ENCODE results near the gene IFI44. TPM values are rescaled to one million over a fixed set of nuclear protein-coding genes. Genes with fewer than 3 reads are reported as not detected.

The IFI44 gene
- total and polyA plus RNA-seq, 2 of the 8 experiments (the other 6 are each of a cell fraction or from before 2014, with no cell fraction given): not detected

DNA sequence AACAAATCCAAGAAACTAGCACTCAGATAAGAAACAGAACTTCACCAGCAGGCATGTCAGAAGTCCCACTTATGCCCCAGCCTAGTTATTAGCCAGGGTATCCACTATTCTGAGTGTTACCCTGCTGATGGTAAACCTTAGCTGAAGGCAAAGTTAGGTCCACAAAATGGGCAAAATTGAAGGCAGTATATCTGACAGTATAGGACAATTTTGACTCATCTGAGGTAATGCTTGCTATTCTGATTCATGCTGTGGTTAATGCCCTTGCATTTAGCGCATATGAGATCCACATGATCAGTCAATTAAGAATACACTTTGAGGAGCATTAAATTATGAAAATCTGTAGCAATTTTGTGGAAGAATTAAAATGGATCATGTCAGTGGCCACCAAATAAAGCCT lies 15.1 kb downstream of the IFI44 start:
- Histone ChIP-seq H3K23ac (ENCODE audit: insufficient read length) (no peak overlapping the region), H3K14ac (ENCODE audit: insufficient read length) (no peak overlapping the region), H2BK12ac (ENCODE audit: low read depth, low read length) (no peak overlapping the region), H2BK20ac (ENCODE audit: low read length) (no peak overlapping the region), H3K79me1 (ENCODE audit: low read depth, low read length) (no peaks in the 10 kb centered on the region), H3K9ac (replicated peaks in 1 of 4; ENCODE audit: extremely low read depth in 1 of 4, low read depth in 3 of 4, low read length in 3 of 4) (no peak overlapping the region), H2BK15ac (ENCODE audit: low read length) (no peak overlapping the region), H4K91ac (replicated peaks; ENCODE audit: insufficient read length, low read length) (no peak overlapping the region), H2BK5ac (ENCODE audit: low read depth, low read length) (no peak overlapping the region), H2AK5ac (ENCODE audit: low read depth, low read length) (no peak overlapping the region), H4K8ac (ENCODE audit: extremely low read depth, insufficient read depth, low read length) (no peak overlapping the region), H3K56ac (replicated peaks; ENCODE audit: insufficient read length, low read depth, low read length) (no peak overlapping the region), H3K23me2 (ENCODE audit: low read depth, low read length) (no peaks in the 10 kb centered on the region), H3K27me3 (replicated peaks in 1 of 4; ENCODE audit: control insufficient read depth in 3 of 4, extremely low read depth in 1 of 4, insufficient read depth in 3 of 4, low read length in 3 of 4) (no peaks in the 10 kb centered on the region; a peak in 1 of 7 replicates), H3K27ac (ENCODE audit: low read depth, low read length) (no peak overlapping the region), H3K4me3 (ENCODE audit: extremely low read depth in 1 of 4, insufficient read depth in 2 of 4, low read depth in 3 of 4, low read length in 4 of 4) (no peak overlapping the region), H4K20me1 (replicated peaks in 1 of 2; ENCODE audit: control insufficient read depth in 1 of 2, insufficient read depth in 2 of 2, low read length in 2 of 2) (no peaks in the 10 kb centered on the region), H2AFZ (ENCODE audit: low read length) (no peak overlapping the region), H3K79me2 (ENCODE audit: control insufficient read depth in 1 of 2, insufficient read depth in 2 of 2, low read length in 2 of 2) (no peaks in the 10 kb centered on the region), H4K5ac (ENCODE audit: insufficient read length, low read depth, low read length) (no peak overlapping the region), H3K4me1 (replicated peaks in 1 of 4; ENCODE audit: control insufficient read depth in 3 of 4, insufficient read depth in 4 of 4, low read length in 3 of 4) (no peaks in the 10 kb centered on the region), H3K9me3 (ENCODE audit: insufficient read depth in 2 of 2, low read depth in 1 of 2, low read length in 1 of 2) (no peaks in the 10 kb centered on the region), H3K4me2 (ENCODE audit: insufficient read depth in 1 of 2, low read depth in 2 of 2, low read length in 2 of 2) (no peak overlapping the region), H3K18ac (ENCODE audit: extremely low read depth, low read length) (no peak overlapping the region), H2BK120ac (replicated peaks; ENCODE audit: low read depth, low read length) (no peak overlapping the region), H3K36me3 (ENCODE audit: control insufficient read depth in 2 of 4, insufficient read depth in 4 of 4, low read length in 3 of 4) (no peaks in the 10 kb centered on the region), H3K4ac (replicated peaks; ENCODE audit: insufficient read length, low read depth, low read length) (no peak overlapping the region)
- CTCF ChIA-PET (ENCODE audit: partially characterized antibody): interaction anchor here (1.8 to 2.6 kb wide), 2 partner anchors 9 to 48 kb away, joined by 6 to 11 read pairs; no protein-coding TSS in a partner anchor
- whole genome bisulfite sequencing, 2 experiments (ENCODE audit: extremely low coverage in 1 of 2, insufficient coverage in 1 of 2, insufficient read length in 1 of 2, insufficient replicate concordance in 2 of 2, low coverage in 1 of 2, low lambda C conversion rate in 2 of 2, missing lambda C conversion rate in 1 of 2): 92% methylated on average over 1 of the region's 1 CpG; no CpG with 5 or more reads in 1 of the 2 experiments
- TF ChIP-seq, protein P1, sequence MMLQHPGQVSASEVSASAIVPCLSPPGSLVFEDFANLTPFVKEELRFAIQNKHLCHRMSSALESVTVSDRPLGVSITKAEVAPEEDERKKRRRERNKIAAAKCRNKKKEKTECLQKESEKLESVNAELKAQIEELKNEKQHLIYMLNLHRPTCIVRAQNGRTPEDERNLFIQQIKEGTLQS (IDR thresholded peaks at IDR 0.05; ENCODE audit: insufficient read depth, low read depth, low read length): no peak
- TF ChIP-seq RXRA (IDR thresholded peaks at IDR 0.05; ENCODE audit: insufficient read depth, low read depth, low read length) (no peak), EGR1 (IDR thresholded peaks at IDR 0.05; ENCODE audit: borderline replicate concordance, low read depth, low read length) (no peak), BACH1 (IDR thresholded peaks at IDR 0.05; ENCODE audit: low read length) (no peak), TEAD4 (IDR thresholded peaks at IDR 0.05; ENCODE audit: low read depth, low read length) (no peak), CHD1 (IDR thresholded peaks at IDR 0.05; ENCODE audit: low read depth, low read length) (no peak), TCF12 (IDR thresholded peaks at IDR 0.05; ENCODE audit: low read depth, low read length) (no peak), JUND (IDR thresholded peaks at IDR 0.05; ENCODE audit: low read length) (no peak), FOSL1 (IDR thresholded peaks at IDR 0.05; ENCODE audit: insufficient read depth, low read depth, low read length) (no peak), KDM4A (IDR thresholded peaks at IDR 0.05; ENCODE audit: low read depth, low read length, severe bottlenecking) (no peak), BCL11A (IDR thresholded peaks at IDR 0.05; ENCODE audit: low read depth in 2 of 2, low read length in 2 of 2) (no peak), EZH2 (IDR thresholded peaks at IDR 0.05; ENCODE audit: low read depth, low read length, severe bottlenecking) (no peak), BRCA1 (IDR thresholded peaks at IDR 0.05; ENCODE audit: low read depth, low read length) (no peak)
- TF ChIP-seq, protein P2, sequence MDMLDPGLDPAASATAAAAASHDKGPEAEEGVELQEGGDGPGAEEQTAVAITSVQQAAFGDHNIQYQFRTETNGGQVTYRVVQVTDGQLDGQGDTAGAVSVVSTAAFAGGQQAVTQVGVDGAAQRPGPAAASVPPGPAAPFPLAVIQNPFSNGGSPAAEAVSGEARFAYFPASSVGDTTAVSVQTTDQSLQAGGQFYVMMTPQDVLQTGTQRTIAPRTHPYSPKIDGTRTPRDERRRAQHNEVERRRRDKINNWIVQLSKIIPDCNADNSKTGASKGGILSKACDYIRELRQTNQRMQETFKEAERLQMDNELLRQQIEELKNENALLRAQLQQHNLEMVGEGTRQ (IDR thresholded peaks at IDR 0.05; ENCODE audit: low read length): no peak
- no peak for FAIRE-seq
- DNase-seq (ENCODE audit: low read depth in 1 of 2, low spot score in 2 of 2): no peak
- POLR2A ChIA-PET (ENCODE audit: partially characterized antibody): no interaction called here
